ENCODE measurements around the gene MYL2.

Gene MYL2

GRCh38 chr12:110888256-110888991 lies 32.0 kb downstream of the MYL2 start:
- no peak for DNase-seq (ENCODE audit: low read depth)

- no peak for DNase-seq (ENCODE audit: low read depth)
Observed at GRCh38 chr12:110885152-110885840, 35.1 kb downstream of the MYL2 start.

- no peak for DNase-seq (ENCODE audit: low read depth)
Observed at GRCh38 chr12:110883251-110883650, 37.1 kb downstream of the MYL2 start.

- DNase-seq (ENCODE audit: low read depth): no peak
Observed at GRCh38 chr12:110880651-110881050, 39.7 kb downstream of the MYL2 start.

- no peak for DNase-seq (ENCODE audit: low read depth)
Observed at GRCh38 chr12:110874781-110875180, 45.6 kb downstream of the MYL2 start.

GRCh38 chr12:110874351-110874750 lies 46.0 kb downstream of the MYL2 start:
- no peak for DNase-seq (ENCODE audit: low read depth)

- no peak for DNase-seq (ENCODE audit: low read depth)
Observed at GRCh38 chr12:110872100-110872499, 48.3 kb downstream of the MYL2 start.

- no peak for DNase-seq (ENCODE audit: low read depth)
Observed at GRCh38 chr12:110869803-110870202, 50.6 kb downstream of the MYL2 start.

- DNase-seq (ENCODE audit: low read depth): no peak
Observed at GRCh38 chr12:110869026-110869425, 51.4 kb downstream of the MYL2 start.

- DNase-seq (ENCODE audit: low read depth): no peak
Observed at GRCh38 chr12:110865521-110865920, 54.9 kb downstream of the MYL2 start.

GRCh38 chr12:110863161-110863560 lies 57.2 kb downstream of the MYL2 start:
- no peak for DNase-seq (ENCODE audit: low read depth)

- no peak for DNase-seq (ENCODE audit: low read depth)
Observed at GRCh38 chr12:110862329-110862728, 58.0 kb downstream of the MYL2 start.

- no peak for DNase-seq (ENCODE audit: low read depth)
Observed at GRCh38 chr12:110861729-110862128, 58.6 kb downstream of the MYL2 start.
